Caco-2 (cell line): ENCODE measurements around the gene TSPAN18. TPM values are rescaled to one million over a fixed set of nuclear protein-coding genes. Genes with fewer than 3 reads are reported as not detected.

Experiments used
- BruUV-seq: library from RNA; stranded (reverse); fragments of 400-500 nt; replicated peaks from 2 replicates; lab custom pipeline; 2021; lab: Mats Ljungman, UMichigan
- CTCF ChIA-PET: fragments of 300-600 bp; sonication (Branson Sonifier 250); formaldehyde crosslinking; loops from one replicate; lab custom pipeline; 2022; ENCODE audit warnings: antibody characterized with exemption; lab: Charles Lee
- POLR2A ChIA-PET: fragments of 300-600 bp; sonication (Branson Sonifier 250); formaldehyde crosslinking; loops from one replicate; lab custom pipeline; 2022; ENCODE audit warnings: antibody characterized with exemption; lab: Charles Lee
- DNase-seq, 2 experiments: peaks; one replicate each; pipeline versions ENCODE4 v3.0.0 to v3.0.0-alpha.2; 2020 to 2022
- H3K27me3 ChIP-seq: replicated peaks from 2 replicates; pipeline ENCODE4 v1.6.0; 2011; ENCODE audit warnings: low read length; ENCODE audit not compliant: control insufficient read depth, insufficient read depth
- H3K36me3 ChIP-seq: 2 replicates; pipeline ENCODE4 v1.5.1; 2011; ENCODE audit warnings: low read length; ENCODE audit not compliant: control insufficient read depth, insufficient read depth
- H3K4me1 ChIP-seq: fragments of 250-450 bp; sonication (Bioruptor Pico); 2 replicates; pipeline ENCODE4 v1.5.1; 2020; ENCODE audit warnings: mild to moderate bottlenecking
- H3K4me3 ChIP-seq: 2 replicates; pipeline ENCODE4 v1.5.1; 2011; ENCODE audit warnings: low read depth, mild to moderate bottlenecking, control low read depth, low read length
- H3K9me3 ChIP-seq: fragments of 250-450 bp; sonication (Bioruptor Pico); 2 replicates; pipeline ENCODE4 v1.5.1; 2020; ENCODE audit warnings: mild to moderate bottlenecking, moderate library complexity
- H3K27ac Mint-ChIP-seq: one replicate; pipeline ENCODE4 v1.8.0; 2022; ENCODE audit warnings: mixed read lengths; ENCODE audit not compliant: unreplicated experiment
- H3K27me3 Mint-ChIP-seq: one replicate; pipeline ENCODE4 v1.8.0; 2022; ENCODE audit warnings: mixed read lengths; ENCODE audit not compliant: insufficient read depth, unreplicated experiment
- H3K36me3 Mint-ChIP-seq: one replicate; pipeline ENCODE4 v1.8.0; 2022; ENCODE audit warnings: mild to moderate bottlenecking, mixed read lengths; ENCODE audit not compliant: insufficient read depth, unreplicated experiment
- H3K4me1 Mint-ChIP-seq: one replicate; pipeline ENCODE4 v1.8.0; 2022; ENCODE audit warnings: low read depth, mixed read lengths; ENCODE audit not compliant: unreplicated experiment
- H3K4me3 Mint-ChIP-seq: one replicate; pipeline ENCODE4 v1.8.0; 2022; ENCODE audit warnings: mild to moderate bottlenecking, moderate library complexity, mixed read lengths; ENCODE audit not compliant: unreplicated experiment
- H3K9me3 Mint-ChIP-seq: one replicate; pipeline ENCODE4 v1.8.0; 2022; ENCODE audit warnings: mixed read lengths; ENCODE audit not compliant: unreplicated experiment
- CTCF ChIP-seq, 2 experiments: fragments of 200-600 bp in 1 of 2; IDR thresholded peaks; 1 replicate in 1 of 2; 2 replicates in 1 of 2; pipeline versions ENCODE4 v1.5.1 to v1.8.0; 2011 to 2022; ENCODE audit warnings: antibody characterized with exemption in 1 of 2, control low read depth in 1 of 2, inconsistent platforms in 1 of 2, low read depth in 1 of 2, low read length in 1 of 2, mild to moderate bottlenecking in 1 of 2, moderate library complexity in 1 of 2; ENCODE audit not compliant: insufficient read depth in 1 of 2, severe bottlenecking in 1 of 2, unreplicated experiment in 1 of 2
- intact Hi-C: fragments of 100-400 bp; cut with micrococcal nuclease; formaldehyde crosslinking; loops from one replicate; pipeline ENCODE4 v1.10.0; 2022; ENCODE audit not compliant: unreplicated experiment
- total RNA-seq: library from RNA; stranded (reverse); gene quantifications from 2 replicates; pipeline ENCODE4 v1.2.3, GENCODE V29; 2022

The TSPAN18 gene
- total RNA-seq, 1 experiment from 2014 or later = 7.4 TPM

- no peaks in the 10 kb centered on the region for H3K27me3 ChIP-seq
- intact Hi-C loops = no loop called here
- H3K36me3 ChIP-seq = no peaks in the 10 kb centered on the region
- DNase-seq = no peak
- H3K9me3 Mint-ChIP-seq = no peaks in the 10 kb centered on the region
- ChIA-PET POLR2A (no interaction called here), CTCF (no interaction called here)
- no peaks in the 10 kb centered on the region for H3K36me3 Mint-ChIP-seq
- no peaks in the 10 kb centered on the region for H3K27me3 Mint-ChIP-seq
- no peak overlapping the region for H3K27ac Mint-ChIP-seq
- no peak overlapping the region for H3K4me3 ChIP-seq
- no peaks in the 10 kb centered on the region for H3K4me1 ChIP-seq
- H3K9me3 ChIP-seq = no peaks in the 10 kb centered on the region
- TF ChIP-seq CTCF (IDR thresholded peaks at IDR 0.05; ENCODE audit: insufficient read depth in 1 of 2, low read depth in 1 of 2, low read length in 1 of 2, severe bottlenecking in 1 of 2, unreplicated experiment in 1 of 2) = no peak
- H3K4me1 Mint-ChIP-seq = no peaks in the 10 kb centered on the region
- BruUV-seq = no TSS peak
- H3K4me3 Mint-ChIP-seq = no peak overlapping the region
Measured at GRCh38 chr11:44872556-44872955, 145.8 kb downstream of the TSPAN18 start.

GRCh38 chr11:44873537-44873936 lies 146.8 kb downstream of the TSPAN18 start:
- intact Hi-C loops = no loop called here
- no peaks in the 10 kb centered on the region for H3K36me3 Mint-ChIP-seq
- no peak overlapping the region for H3K27ac Mint-ChIP-seq
- Histone ChIP-seq H3K27me3 (no peaks in the 10 kb centered on the region), H3K4me3 (no peak overlapping the region), H3K4me1 (no peaks in the 10 kb centered on the region), H3K9me3 (no peaks in the 10 kb centered on the region), H3K36me3 (no peaks in the 10 kb centered on the region)
- H3K4me3 Mint-ChIP-seq = no peak overlapping the region
- no peak for TF ChIP-seq CTCF (IDR thresholded peaks at IDR 0.05; ENCODE audit: insufficient read depth in 1 of 2, low read depth in 1 of 2, low read length in 1 of 2, severe bottlenecking in 1 of 2, unreplicated experiment in 1 of 2)
- no peaks in the 10 kb centered on the region for H3K4me1 Mint-ChIP-seq
- no peaks in the 10 kb centered on the region for H3K27me3 Mint-ChIP-seq
- no peak for DNase-seq
- no TSS peak for BruUV-seq
- ChIA-PET CTCF (no interaction called here), POLR2A (no interaction called here)
- H3K9me3 Mint-ChIP-seq = no peaks in the 10 kb centered on the region

DNA sequence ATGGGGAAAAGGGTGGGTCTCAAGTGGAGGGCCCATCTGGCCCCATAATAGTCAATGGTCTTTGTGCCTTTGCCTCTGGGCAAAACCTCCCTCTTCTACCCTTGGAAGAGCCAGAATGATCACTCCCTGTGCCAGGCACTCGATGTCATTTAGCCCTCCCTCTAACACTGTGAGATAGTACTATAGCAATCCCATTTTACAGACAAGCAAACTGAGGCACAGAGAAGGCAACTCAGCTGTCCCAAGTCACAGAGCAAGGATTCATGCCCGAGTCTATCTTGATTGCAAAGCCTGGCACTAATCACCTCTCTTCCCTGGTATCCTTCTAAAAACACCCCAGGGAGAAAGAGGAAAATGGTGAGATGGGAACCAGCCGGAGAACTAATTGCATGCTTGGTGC lies 147.5 kb downstream of the TSPAN18 start:
- ChIA-PET CTCF (no interaction called here), POLR2A (no interaction called here)
- H3K9me3 Mint-ChIP-seq = no peaks in the 10 kb centered on the region
- no peaks in the 10 kb centered on the region for H3K4me1 Mint-ChIP-seq
- no peaks in the 10 kb centered on the region for H3K27me3 ChIP-seq
- DNase-seq = no peak
- H3K4me3 Mint-ChIP-seq = no peak overlapping the region
- no TSS peak for BruUV-seq
- no peaks in the 10 kb centered on the region for H3K36me3 ChIP-seq
- H3K4me1 ChIP-seq = no peaks in the 10 kb centered on the region
- intact Hi-C loops = no loop called here
- no peak overlapping the region for H3K4me3 ChIP-seq
- H3K36me3 Mint-ChIP-seq = no peaks in the 10 kb centered on the region
- H3K27ac Mint-ChIP-seq = no peak overlapping the region
- no peaks in the 10 kb centered on the region for H3K27me3 Mint-ChIP-seq
- no peaks in the 10 kb centered on the region for H3K9me3 ChIP-seq
- TF ChIP-seq CTCF (IDR thresholded peaks at IDR 0.05; ENCODE audit: insufficient read depth in 1 of 2, low read depth in 1 of 2, low read length in 1 of 2, severe bottlenecking in 1 of 2, unreplicated experiment in 1 of 2) = no peak
